Activated CD8-positive, alpha-beta memory T cell treated with anti-CD3 and anti-CD28 coated beads for 36 hours (primary cell): Measurements from ENCODE around the gene CHRNB2. TPM values are rescaled to one million over a fixed set of nuclear protein-coding genes. Genes with fewer than 3 reads are reported as not detected.

ENCODE experiments used
- CTCF ChIA-PET: fragments of 350-600 bp; sonication (Branson Sonifier 250); formaldehyde crosslinking; loops from one replicate; lab custom pipeline; 2021; ENCODE audit warnings: antibody characterized with exemption; lab: Charles Lee
- POLR2A ChIA-PET: fragments of 350-600 bp; sonication (Branson Sonifier 250); formaldehyde crosslinking; loops from one replicate; lab custom pipeline; 2021; ENCODE audit warnings: antibody characterized with exemption; lab: Charles Lee
- total RNA-seq, 2 experiments: library from RNA; stranded (reverse); gene quantifications; one replicate each; pipeline ENCODE4 v1.2.3, GENCODE V29; 2021

Gene CHRNB2
- total RNA-seq, 2 experiments from 2014 or later, result 0.06 to 0.10 TPM

DNA sequence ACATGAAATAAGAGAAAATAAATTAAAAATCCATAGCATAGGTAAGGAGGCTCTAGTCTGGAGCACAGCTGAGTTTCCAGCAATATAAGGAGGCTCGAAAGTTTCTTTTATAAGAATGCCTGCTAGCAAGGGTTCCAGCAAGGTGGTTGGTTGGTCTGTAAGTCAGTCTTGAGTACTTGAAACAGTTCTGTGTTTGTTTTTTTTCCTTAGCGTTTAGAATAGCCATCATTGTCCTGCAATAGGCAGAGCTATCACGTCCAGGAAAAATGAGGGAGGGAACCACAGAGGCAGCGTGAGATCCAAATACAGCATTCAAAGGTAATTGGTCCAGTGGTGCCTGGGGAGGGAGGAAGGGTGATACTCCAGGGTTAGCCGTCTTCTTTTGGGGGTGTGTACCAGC, 17.5 kb upstream of the CHRNB2 start:
- CTCF ChIA-PET, result no interaction called here

GRCh38 chr1:154550657-154551056, 16.9 kb upstream of the CHRNB2 start:
- CTCF ChIA-PET, result interaction anchor here (1.4 kb wide), 1 partner anchor 71 kb away, joined by 4 read pairs; no protein-coding TSS in a partner anchor
- POLR2A ChIA-PET, result no interaction called here

More for the DNA sequence above, 17.5 kb upstream of the CHRNB2 start:
- POLR2A ChIA-PET, result interaction anchor here (0.5 kb wide), 1 partner anchor 158 kb away, joined by 11 read pairs; no protein-coding TSS in a partner anchor

- POLR2A ChIA-PET, result no interaction called here
These were observed 16.1 kb upstream of the CHRNB2 start for GRCh38 chr1:154551474-154551873.

GRCh38 chr1:154552036-154552435, 15.5 kb upstream of the CHRNB2 start:
- CTCF ChIA-PET, result no interaction called here
- POLR2A ChIA-PET, result no interaction called here

More at GRCh38 chr1:154551474-154551873, 16.1 kb upstream of the CHRNB2 start:
- CTCF ChIA-PET, result interaction anchor here (1.4 kb wide), 1 partner anchor 72 kb away, joined by 4 read pairs; no protein-coding TSS in a partner anchor

GRCh38 chr1:154553056-154554030, 14.2 kb upstream of the CHRNB2 start:
- CTCF ChIA-PET, result interaction anchor here (0.6 to 1.4 kb wide), 2 partner anchors 67 to 74 kb away, joined by 3 to 4 read pairs; no protein-coding TSS in a partner anchor
- POLR2A ChIA-PET, result interaction anchor here (0.5 to 0.6 kb wide), 3 partner anchors 13 to 551 kb away, joined by 3 to 4 read pairs (median 3); no protein-coding TSS in a partner anchor

GRCh38 chr1:154556422-154556821, 11.2 kb upstream of the CHRNB2 start:
- ChIA-PET CTCF (interaction anchor here (1.3 kb wide), 1 partner anchor 153 kb away, joined by 3 read pairs; no protein-coding TSS in a partner anchor), POLR2A (no interaction called here)

DNA sequence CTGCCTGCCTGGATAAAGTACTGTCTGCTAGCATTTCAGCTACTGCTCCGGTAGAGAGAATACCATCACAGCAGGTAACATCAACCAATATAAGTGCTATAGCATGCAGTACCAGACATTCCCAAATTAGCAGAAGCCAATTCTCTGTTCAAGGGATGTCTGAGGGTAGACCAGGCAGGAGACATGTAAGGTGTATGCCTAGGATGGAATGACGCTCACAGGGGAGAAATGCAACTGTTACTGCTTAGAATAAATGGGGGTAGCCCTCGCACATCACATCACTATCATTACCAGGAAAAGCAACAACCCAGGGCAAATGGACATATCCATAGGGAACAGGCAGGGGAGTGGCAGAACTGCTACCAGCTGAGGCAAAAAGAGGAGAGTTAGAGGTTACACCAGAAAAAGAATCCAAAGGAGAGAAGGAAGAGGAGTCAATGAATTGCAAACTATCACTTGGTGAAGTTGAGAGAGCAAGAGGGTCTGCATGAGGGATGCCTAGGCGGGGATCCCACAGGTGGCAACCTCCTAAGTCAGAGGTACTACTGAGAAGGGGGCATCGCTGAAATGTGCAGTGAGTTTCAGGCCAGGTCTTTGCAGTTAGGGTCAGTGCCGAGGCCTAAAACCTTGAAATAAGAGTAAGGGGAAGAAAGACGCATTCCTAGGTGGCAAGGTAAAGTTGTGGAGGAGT, 10.2 kb upstream of the CHRNB2 start:
- POLR2A ChIA-PET, result no interaction called here
- CTCF ChIA-PET, result interaction anchor here (1.2 kb wide), 1 partner anchor 78 kb away, joined by 4 read pairs; no protein-coding TSS in a partner anchor

GRCh38 chr1:154557939-154558719, 9.4 kb upstream of the CHRNB2 start, which contains the start of gene UBE2Q1:
UBE2Q1 (minus strand) TSS chr1:154558662; CDS start chr1:154558553, 109 bp downstream.
- CTCF ChIA-PET, result interaction anchor here (1.2 kb wide), 1 partner anchor 79 kb away, joined by 4 read pairs; no protein-coding TSS in a partner anchor
- POLR2A ChIA-PET, result interaction anchor here (0.5 to 0.6 kb wide), 2 partner anchors 152 to 354 kb away, joined by 3 read pairs; no protein-coding TSS in a partner anchor

DNA sequence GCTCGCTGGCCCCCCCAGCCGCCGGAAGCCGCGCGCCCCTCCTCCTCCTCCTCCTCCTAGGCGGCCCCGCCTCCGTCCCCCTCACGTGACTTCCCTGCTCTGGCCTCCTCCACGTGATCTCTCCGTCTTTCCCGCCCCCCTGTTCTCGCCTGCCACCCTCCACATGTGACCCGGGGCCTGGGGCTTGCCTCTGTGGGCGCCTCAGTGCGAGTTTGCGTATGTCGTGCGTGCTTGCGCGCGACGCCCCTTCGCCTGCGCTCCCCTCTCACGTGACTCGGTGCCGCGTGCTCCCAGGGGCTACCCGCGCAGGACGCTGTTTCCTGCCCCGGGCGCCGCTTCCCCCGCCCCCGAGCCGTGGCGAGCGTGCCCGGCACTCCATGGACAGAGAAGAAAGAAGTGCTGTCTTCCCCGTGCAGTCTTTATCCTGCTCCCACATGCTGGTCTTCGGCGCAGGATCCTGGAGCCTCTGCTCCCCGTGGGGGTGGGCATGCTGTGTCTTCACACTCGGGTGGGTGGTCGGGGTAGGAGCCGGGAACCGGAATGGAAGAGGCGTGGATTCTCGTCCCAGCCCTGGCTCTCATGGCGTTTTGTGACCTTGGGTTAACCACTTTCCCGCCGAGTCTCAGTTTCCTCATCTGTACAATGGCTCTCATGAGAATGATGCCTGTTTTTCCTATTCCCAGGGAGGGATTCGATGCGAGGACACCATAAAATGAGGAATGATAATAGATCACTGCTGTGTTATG, 8.7 kb upstream of the CHRNB2 start:
- POLR2A ChIA-PET, result interaction anchor here (0.5 to 1.1 kb wide), 3 partner anchors 153 to 377 kb away, joined by 3 read pairs; partner anchors contain the start of gene PMVK

DNA sequence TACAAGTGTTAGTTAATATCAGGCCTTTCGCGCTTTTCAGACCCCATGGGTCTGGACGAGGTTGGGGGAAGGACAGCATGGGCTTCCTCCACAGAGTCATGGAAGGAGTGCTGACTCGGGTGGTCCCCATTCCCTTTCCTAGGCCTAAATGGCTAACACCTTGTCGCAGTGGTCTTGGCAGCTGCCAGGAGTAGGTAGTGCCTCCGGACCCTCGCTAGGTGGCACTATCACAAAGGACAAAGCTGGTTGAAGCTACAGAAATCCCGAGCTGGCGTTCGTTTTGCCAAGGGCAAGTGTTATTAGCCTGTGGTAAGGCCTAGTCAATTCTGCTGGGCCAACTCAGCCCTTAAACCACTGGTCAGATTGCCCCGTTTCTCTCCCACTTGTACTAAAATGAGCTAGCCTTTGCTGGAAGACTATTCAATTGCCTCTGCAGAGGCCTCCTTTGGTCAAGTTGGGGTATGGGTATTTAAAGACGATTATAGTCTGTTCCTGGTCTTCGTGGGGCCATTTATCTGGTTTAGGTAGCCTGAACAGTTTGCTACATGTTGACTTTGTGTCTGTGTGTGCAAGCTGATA, 8.0 kb upstream of the CHRNB2 start:
- CTCF ChIA-PET, result interaction anchor here (0.5 to 2.1 kb wide), 18 partner anchors 14 to 378 kb away, joined by 3 to 10 read pairs (median 4); partner anchors contain the start of gene ADAR
- POLR2A ChIA-PET, result interaction anchor here (0.6 to 1.1 kb wide), 2 partner anchors 303 to 377 kb away, joined by 3 read pairs; partner anchors contain the start of gene PMVK

More for the DNA sequence above, 8.7 kb upstream of the CHRNB2 start:
- CTCF ChIA-PET, result interaction anchor here (0.7 to 2.1 kb wide), 17 partner anchors 15 to 378 kb away, joined by 3 to 10 read pairs (median 4); no protein-coding TSS in a partner anchor

DNA sequence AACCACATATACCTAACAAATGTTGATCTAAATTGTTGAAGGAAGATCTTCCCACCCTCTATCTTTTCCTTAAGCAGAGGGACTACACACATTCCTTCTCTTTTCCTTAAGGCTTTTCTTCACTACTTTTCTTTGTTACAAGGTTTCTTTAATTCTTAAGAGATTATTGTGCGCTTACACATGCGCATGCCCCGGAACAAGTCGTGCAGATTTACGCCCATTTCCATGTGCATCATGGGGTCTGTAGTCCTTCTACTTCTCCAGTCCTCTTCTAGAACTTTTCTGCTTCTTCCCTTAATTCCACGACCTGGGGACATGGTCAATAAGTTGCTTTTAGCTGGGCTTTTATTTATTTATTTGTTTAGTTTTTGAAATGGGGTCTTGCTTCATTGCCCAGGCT, 1.7 kb upstream of the CHRNB2 start:
- POLR2A ChIA-PET, result interaction anchor here (1.0 kb wide), 1 partner anchor 12 kb away, joined by 3 read pairs; no protein-coding TSS in a partner anchor
- CTCF ChIA-PET, result interaction anchor here (0.6 kb wide), 1 partner anchor 96 kb away, joined by 3 read pairs; no protein-coding TSS in a partner anchor

GRCh38 chr1:154568157-154568815, 708 bp downstream of the CHRNB2 start:
- POLR2A ChIA-PET, result no interaction called here
- CTCF ChIA-PET, result no interaction called here

DNA sequence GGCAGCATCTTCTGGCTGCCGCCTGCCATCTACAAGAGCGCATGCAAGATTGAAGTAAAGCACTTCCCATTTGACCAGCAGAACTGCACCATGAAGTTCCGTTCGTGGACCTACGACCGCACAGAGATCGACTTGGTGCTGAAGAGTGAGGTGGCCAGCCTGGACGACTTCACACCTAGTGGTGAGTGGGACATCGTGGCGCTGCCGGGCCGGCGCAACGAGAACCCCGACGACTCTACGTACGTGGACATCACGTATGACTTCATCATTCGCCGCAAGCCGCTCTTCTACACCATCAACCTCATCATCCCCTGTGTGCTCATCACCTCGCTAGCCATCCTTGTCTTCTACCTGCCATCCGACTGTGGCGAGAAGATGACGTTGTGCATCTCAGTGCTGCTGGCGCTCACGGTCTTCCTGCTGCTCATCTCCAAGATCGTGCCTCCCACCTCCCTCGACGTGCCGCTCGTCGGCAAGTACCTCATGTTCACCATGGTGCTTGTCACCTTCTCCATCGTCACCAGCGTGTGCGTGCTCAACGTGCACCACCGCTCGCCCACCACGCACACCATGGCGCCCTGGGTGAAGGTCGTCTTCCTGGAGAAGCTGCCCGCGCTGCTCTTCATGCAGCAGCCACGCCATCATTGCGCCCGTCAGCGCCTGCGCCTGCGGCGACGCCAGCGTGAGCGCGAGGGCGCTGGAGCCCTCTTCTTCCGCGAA, 3.8 kb downstream of the CHRNB2 start:
- ChIA-PET POLR2A (no interaction called here), CTCF (no interaction called here)

GRCh38 chr1:154571964-154572288, 4.3 kb downstream of the CHRNB2 start:
- POLR2A ChIA-PET, result no interaction called here
- CTCF ChIA-PET, result no interaction called here

GRCh38 chr1:154572468-154573167, 5.0 kb downstream of the CHRNB2 start:
- ChIA-PET POLR2A (no interaction called here), CTCF (interaction anchor here (1.8 kb wide), 1 partner anchor 13 kb away, joined by 5 read pairs; no protein-coding TSS in a partner anchor)
